ENCODE results near the gene MYH16.

DNA sequence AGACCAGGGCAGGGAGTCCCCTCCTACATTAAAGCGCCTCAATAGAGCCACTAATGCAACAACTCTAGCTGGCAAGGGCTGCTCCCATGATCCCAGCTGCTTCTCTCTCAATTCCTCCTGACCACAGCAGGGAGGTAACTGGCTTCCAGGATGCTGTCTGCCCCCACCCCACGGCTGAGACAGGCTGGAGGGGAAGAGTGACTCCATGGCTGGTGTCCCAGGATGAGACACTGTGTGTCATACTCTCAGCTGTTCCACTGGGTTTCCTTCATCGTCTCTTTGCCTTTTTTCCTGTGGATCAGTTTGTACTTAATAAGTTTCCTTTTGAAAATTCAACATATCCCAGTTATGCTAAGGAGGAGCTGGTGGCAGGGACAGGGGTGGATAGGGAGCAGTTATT lies 27.7 kb upstream of the MYH16 start:
- no peak for TF ChIP-seq EZH2phosphoT487 (IDR thresholded peaks at IDR 0.05; ENCODE audit: borderline replicate concordance, low read depth, low read length)
- TF ChIP-seq, protein P1, sequence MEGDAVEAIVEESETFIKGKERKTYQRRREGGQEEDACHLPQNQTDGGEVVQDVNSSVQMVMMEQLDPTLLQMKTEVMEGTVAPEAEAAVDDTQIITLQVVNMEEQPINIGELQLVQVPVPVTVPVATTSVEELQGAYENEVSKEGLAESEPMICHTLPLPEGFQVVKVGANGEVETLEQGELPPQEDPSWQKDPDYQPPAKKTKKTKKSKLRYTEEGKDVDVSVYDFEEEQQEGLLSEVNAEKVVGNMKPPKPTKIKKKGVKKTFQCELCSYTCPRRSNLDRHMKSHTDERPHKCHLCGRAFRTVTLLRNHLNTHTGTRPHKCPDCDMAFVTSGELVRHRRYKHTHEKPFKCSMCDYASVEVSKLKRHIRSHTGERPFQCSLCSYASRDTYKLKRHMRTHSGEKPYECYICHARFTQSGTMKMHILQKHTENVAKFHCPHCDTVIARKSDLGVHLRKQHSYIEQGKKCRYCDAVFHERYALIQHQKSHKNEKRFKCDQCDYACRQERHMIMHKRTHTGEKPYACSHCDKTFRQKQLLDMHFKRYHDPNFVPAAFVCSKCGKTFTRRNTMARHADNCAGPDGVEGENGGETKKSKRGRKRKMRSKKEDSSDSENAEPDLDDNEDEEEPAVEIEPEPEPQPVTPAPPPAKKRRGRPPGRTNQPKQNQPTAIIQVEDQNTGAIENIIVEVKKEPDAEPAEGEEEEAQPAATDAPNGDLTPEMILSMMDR (conservative IDR thresholded peaks at IDR 0.05; ENCODE audit: low read length): no peak
